ENCODE measurements around the gene CD226.
"Not testable (repeated sequence)": the region's sequence is repeated elsewhere in the genome, so short reads cannot be mapped to it uniquely, and the experiment has no call there.

CD226 gene

GRCh38 chr18:69947361-69948133, at the start of gene CD226:
Gene CD226 (minus strand): TSS chr18:69947873. CDS start chr18:69947406, 467 bp downstream.
- DNase-seq: no peak

GRCh38 chr18:69996951-69997798, 49.5 kb upstream of the CD226 start:
- DNase-seq: no peak

DNA sequence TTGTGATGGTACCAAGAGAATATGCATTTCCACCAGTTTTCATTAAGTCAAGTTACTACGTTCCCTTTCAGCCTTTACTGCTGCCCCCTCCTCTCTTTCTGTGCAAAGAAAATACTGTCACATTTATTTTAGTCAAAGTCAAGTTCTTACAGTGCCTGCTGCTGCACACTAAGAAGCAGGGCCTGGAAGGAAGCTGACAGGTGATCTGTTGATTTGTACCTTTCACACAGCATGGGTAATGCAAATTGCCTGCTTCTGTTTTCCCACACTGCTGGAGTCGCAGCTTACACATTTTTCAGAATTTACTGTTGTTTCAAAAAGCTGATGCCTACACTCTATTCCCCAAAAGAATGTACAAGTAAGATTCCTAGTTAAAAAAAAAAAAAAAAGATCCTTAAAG, 48.7 kb upstream of the CD226 start:
- no peak for DNase-seq

DNA sequence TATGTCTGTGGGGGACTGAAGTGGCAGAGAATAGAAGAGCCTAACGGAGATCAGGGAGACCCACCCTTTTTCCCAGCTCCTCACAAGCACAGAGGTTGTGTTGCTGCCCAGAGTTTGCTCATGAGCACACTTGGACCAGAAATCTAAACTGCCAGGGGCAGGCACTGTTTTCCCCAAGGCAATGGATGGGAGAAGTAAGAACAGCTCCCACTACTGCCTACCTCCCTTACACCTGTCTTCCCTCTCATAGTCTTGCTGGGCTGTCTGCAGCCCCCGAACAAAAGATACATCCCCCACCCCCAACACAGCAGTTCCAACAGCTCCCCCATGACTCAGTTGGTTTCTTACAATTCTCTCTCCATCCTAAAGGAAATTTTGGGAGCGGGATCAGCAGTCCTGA, 48.1 kb upstream of the CD226 start:
- no peak for DNase-seq

DNA sequence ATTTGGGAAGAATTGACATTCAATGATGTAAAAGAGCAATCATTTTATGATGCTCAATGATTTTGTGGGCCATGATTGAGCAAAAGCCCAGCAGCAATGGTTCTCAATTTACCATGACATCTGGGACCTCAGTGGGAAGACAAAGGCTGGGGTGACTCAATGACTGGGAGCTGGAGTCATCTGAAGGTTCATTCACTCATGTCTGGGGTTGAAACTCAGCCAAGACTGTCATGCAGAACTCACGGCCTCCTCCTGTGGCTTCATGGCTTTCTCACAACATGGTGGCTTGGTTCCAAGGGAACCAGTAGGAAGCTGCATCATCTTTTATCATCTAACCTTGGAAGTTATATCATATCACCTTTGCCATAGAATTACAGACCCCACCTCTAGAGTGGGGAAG, 45.1 kb upstream of the CD226 start:
- no peak for DNase-seq

GRCh38 chr18:69987870-69988269, 40.2 kb upstream of the CD226 start:
- no peak for DNase-seq

DNA sequence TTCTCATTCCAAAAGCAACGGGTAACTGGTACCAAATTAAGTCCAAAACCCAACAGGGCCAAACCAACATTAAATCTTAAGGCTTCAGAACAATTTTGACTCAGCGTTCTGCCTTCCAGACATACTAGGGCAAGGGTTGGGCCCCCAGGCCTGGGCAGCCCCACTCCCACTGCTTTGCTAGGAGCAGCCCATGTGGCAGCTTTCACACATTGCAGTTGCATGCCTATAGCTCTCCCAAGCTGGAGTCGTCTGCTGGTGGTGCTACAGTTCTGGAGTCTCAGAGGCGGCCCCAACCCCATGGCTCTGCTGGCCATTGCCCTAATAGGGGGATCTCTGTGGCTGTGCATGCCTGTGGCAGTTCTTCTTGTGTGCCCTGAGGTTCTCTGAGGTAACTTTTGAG, 37.6 kb upstream of the CD226 start:
- DNase-seq: no peak

GRCh38 chr18:69982417-69982816, 34.7 kb upstream of the CD226 start:
- no peak for DNase-seq

DNA sequence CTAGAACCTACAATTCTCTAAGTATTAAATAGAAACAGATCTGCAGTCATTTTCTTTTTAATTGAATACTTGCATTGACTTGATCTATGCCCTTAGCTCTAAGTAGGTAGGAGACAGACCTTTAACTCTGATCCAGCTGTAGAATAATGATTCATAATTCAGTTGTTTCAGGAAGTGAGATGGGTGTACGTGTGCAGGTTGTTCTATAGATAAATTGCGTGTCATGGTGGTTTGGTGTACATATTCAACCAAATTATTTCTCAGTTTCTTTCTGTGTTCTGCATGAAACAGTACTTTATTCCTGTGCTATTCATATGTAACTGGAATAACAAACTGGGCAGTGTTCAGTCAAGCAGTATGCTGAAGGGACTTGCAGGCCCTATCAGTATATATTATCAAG, 34.3 kb upstream of the CD226 start:
- no peak for DNase-seq

DNA sequence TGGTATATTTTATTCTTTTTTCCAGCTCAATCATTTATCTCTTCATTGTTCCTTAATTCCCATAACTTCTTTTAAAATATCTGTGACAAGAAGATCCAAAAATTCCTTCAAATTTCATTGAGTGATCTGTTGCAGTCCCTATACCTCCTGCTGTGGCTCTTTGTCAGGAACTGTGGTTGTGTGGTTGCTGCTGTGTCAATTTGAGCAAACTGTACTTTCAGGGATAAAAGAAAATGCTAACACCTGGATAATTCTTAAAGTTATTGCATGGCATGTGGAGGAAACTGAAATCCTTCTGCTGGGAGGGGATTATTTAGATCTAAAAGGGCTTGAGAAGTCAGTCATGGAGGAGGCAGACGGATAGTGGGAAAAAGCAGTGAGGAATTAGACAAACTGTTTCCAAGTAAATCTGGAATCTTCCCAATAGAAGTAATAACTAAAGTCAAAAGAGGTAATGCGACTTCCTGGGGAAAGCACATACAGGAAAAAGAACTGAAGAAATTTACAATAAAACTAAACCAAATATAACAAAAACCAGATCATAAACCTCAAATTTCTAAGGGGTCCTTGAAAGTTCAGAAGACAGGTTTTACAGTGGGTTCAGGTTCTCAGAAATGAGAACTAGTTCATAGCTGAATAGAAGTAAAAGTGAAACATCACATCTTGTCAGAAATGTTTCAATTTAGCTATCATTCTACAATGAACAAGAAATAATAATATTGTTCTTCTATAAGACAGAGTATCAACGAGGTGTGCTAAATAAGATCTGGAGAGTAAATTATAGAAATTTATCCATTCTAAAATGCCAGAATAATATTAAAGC, 33.5 kb upstream of the CD226 start:
- no peak for DNase-seq

GRCh38 chr18:69980509-69980908, 32.8 kb upstream of the CD226 start:
- DNase-seq: no peak

- no peak for DNase-seq
Measured at GRCh38 chr18:69978732-69979715, 31.4 kb upstream of the CD226 start.

DNA sequence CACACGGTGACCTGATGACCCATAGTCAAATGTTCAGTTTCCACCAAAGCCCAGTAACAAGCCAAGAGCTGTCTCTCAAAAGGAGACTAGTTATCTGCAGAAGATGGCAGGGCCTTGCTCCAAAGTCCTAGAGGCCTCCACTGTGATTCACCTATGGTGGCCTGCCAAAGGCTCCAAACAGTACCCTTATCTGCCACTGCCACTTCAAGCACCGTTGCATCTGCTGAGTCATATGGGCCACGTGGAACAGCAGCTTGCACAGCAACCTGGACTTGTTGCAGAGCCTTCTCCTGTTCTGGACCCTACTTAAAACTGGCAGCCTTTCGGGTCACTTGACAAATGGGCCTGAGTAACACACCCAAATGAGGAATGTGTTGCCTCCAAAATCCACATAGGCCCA, 27.6 kb upstream of the CD226 start:
- not testable (repeated sequence) for DNase-seq

GRCh38 chr18:69974365-69974764, 26.7 kb upstream of the CD226 start:
- no peak for DNase-seq

DNA sequence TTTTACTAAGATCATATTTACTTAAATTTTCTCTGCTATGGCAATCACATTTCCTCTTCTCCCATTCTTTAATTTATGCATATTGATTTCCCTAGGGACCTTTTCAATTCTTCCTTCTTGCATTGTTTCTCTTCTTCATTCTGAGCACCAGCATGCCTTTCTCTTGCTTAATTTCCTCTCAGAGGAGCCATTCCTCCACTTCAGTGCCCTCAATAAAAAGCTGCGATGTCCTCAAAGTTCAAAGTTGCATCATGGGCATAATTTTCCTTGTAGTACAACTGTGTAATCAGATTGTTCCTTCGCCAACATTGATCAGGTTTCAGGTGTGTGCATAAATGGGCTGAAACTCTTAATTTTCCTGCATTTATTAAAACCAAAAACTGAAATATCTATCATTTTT, 21.8 kb upstream of the CD226 start:
- no peak for DNase-seq

- DNase-seq: peak; percentile 34
Measured at GRCh38 chr18:69968039-69968438, 20.4 kb upstream of the CD226 start.

GRCh38 chr18:69963196-69963595, 15.5 kb upstream of the CD226 start:
- DNase-seq: no peak

DNA sequence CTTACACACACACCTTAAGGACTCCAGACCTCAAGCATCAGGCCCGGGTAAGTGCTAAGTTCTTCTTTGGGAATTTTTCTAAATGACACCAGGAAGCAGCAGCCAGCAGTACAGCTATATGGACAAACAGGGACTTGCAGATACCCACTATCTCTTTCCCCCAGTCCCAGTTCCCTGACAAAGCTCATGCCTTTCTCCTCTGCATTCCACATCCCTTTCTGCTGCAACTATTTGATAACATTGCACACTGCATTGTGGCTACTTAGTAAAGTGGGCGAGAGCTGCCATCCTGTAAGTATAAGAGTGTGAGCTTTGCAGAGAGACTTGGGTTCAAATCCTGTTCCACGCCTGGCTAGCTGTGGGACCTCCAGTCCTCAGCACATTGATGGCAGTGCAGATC, 14.0 kb upstream of the CD226 start:
- no peak for DNase-seq

DNA sequence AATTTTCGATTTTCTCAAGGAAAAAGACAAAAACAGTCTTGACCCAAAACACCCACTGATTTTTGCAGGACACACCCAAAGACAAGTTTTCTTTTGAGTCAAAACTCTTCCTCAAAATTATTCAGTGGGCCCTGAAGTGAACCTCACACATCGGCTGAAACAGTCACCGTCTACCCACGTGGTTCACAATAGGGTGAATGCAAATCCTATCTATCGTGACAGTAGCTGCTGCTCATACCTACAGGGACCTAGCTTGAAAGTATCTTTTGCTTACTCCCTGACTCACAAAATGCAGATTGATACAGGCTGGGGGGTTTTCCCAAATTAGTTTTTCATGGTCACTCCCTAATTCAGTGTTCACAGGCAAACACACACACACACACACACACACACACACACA, 10.7 kb upstream of the CD226 start:
- DNase-seq: no peak

GRCh38 chr18:69957747-69958146, 10.1 kb upstream of the CD226 start:
- DNase-seq: no peak

GRCh38 chr18:69956665-69957620, 9.3 kb upstream of the CD226 start:
- DNase-seq: no peak

Measured in activated gamma-delta T cell treated with Interleukin-2 at 50 U/mL for 16 hours (primary cell).